ENCODE results near the gene MRC1. TPM values are rescaled to one million over a fixed set of nuclear protein-coding genes. Genes with fewer than 3 reads are reported as not detected.
A peak's percentile ranks its signal among the peaks of the same experiment; 100 is the strongest.

MRC1 gene
- total RNA-seq, 1 donor from 2014 or later: 0.80 TPM

GRCh38 chr10:17842641-17843040 is 33.5 kb downstream of the MRC1 start:
- Mint-ChIP-seq H3K36me3 (no peaks in the 10 kb centered on the region), H3K27ac (no peak overlapping the region), H3K27me3 (no peaks in the 10 kb centered on the region), H3K9me3 (no peaks in the 10 kb centered on the region), H3K4me3 (no peak overlapping the region), H3K4me1 (ENCODE audit: unreplicated experiment) (peaks cover 4% of the 10 kb centered on the region)
- no peak for DNase-seq (ENCODE audit: extremely low spot score, unreplicated experiment)
- TF ChIP-seq CTCF (conservative IDR thresholded peaks at IDR 0.05): no peak

- TF ChIP-seq CTCF (conservative IDR thresholded peaks at IDR 0.05): peak; percentile 76
- no peak for DNase-seq (ENCODE audit: extremely low spot score, unreplicated experiment)
- Mint-ChIP-seq H3K4me1 (ENCODE audit: unreplicated experiment) (peaks cover 12% of the 10 kb centered on the region), H3K27me3 (no peaks in the 10 kb centered on the region), H3K36me3 (no peaks in the 10 kb centered on the region), H3K9me3 (no peaks in the 10 kb centered on the region), H3K4me3 (no peak overlapping the region), H3K27ac (no peak overlapping the region)
Observed at GRCh38 chr10:17847585-17848296, 38.6 kb downstream of the MRC1 start.

- peaks cover 12% of the 10 kb centered on the region for H3K4me1 Mint-ChIP-seq (ENCODE audit: unreplicated experiment)
- H3K9me3 Mint-ChIP-seq: no peaks in the 10 kb centered on the region
- H3K36me3 Mint-ChIP-seq: no peaks in the 10 kb centered on the region
- TF ChIP-seq CTCF (conservative IDR thresholded peaks at IDR 0.05): no peak
- H3K27ac Mint-ChIP-seq: no peak overlapping the region
- H3K4me3 Mint-ChIP-seq: no peak overlapping the region
- H3K27me3 Mint-ChIP-seq: no peaks in the 10 kb centered on the region
- no peak for DNase-seq (ENCODE audit: extremely low spot score, unreplicated experiment)
Observed at GRCh38 chr10:17848646-17849045, 39.5 kb downstream of the MRC1 start.

- no peaks in the 10 kb centered on the region for H3K9me3 Mint-ChIP-seq
- no peaks in the 10 kb centered on the region for H3K36me3 Mint-ChIP-seq
- no peak for DNase-seq (ENCODE audit: extremely low spot score, unreplicated experiment)
- H3K27me3 Mint-ChIP-seq: no peaks in the 10 kb centered on the region
- H3K4me3 Mint-ChIP-seq: no peak overlapping the region
- TF ChIP-seq CTCF (conservative IDR thresholded peaks at IDR 0.05): no peak
- peaks cover 12% of the 10 kb centered on the region for H3K4me1 Mint-ChIP-seq (ENCODE audit: unreplicated experiment)
- H3K27ac Mint-ChIP-seq: no peak overlapping the region
Observed at GRCh38 chr10:17850501-17850900, 41.4 kb downstream of the MRC1 start.

- Mint-ChIP-seq H3K27ac (no peak overlapping the region), H3K9me3 (no peaks in the 10 kb centered on the region), H3K36me3 (no peaks in the 10 kb centered on the region), H3K4me1 (ENCODE audit: unreplicated experiment) (peaks cover 12% of the 10 kb centered on the region), H3K27me3 (no peaks in the 10 kb centered on the region), H3K4me3 (no peak overlapping the region)
- no peak for TF ChIP-seq CTCF (conservative IDR thresholded peaks at IDR 0.05)
- DNase-seq (ENCODE audit: extremely low spot score, unreplicated experiment): no peak
Observed at GRCh38 chr10:17851611-17852010, 42.5 kb downstream of the MRC1 start.

Measured in type B pancreatic cell (in vitro differentiated cells).